ENCODE results near the gene KCNJ9.

KCNJ9 gene

GRCh38 chr1:160127865-160128523 is 46.7 kb downstream of the KCNJ9 start:
- DNase-seq, result no peak

- no peak for DNase-seq
Measured at GRCh38 chr1:160128636-160129035, 47.3 kb downstream of the KCNJ9 start.

GRCh38 chr1:160129046-160129445 is 47.7 kb downstream of the KCNJ9 start:
- no peak for DNase-seq

GRCh38 chr1:160129558-160129957 is 48.2 kb downstream of the KCNJ9 start:
- no peak for DNase-seq

- DNase-seq, result no peak
Measured at GRCh38 chr1:160129966-160130365, 48.6 kb downstream of the KCNJ9 start.

- no peak for DNase-seq
Measured at GRCh38 chr1:160130486-160130885, 49.1 kb downstream of the KCNJ9 start.

- DNase-seq, result no peak
Measured at GRCh38 chr1:160130939-160131338, 49.6 kb downstream of the KCNJ9 start.

- no peak for DNase-seq
Measured at GRCh38 chr1:160131803-160132565, 50.6 kb downstream of the KCNJ9 start.

GRCh38 chr1:160133990-160134770 is 52.8 kb downstream of the KCNJ9 start:
- no peak for DNase-seq

- no peak for DNase-seq
Measured at GRCh38 chr1:160134791-160135572, 53.6 kb downstream of the KCNJ9 start.

- DNase-seq, result no peak
Measured at GRCh38 chr1:160136121-160136925, 55.0 kb downstream of the KCNJ9 start.

GRCh38 chr1:160136926-160137200 is 55.5 kb downstream of the KCNJ9 start:
- DNase-seq, result no peak

- DNase-seq, result no peak
Measured at GRCh38 chr1:160137216-160137862, 56.0 kb downstream of the KCNJ9 start.

- no peak for DNase-seq
Measured at GRCh38 chr1:160139840-160140239, 58.5 kb downstream of the KCNJ9 start.
